Activated CD8-positive, alpha-beta T cell treated with anti-CD3 and anti-CD28 coated beads for 36 hours (primary cell): ENCODE results near the gene PPP1R14C. TPM values are rescaled to one million over a fixed set of nuclear protein-coding genes. Genes with fewer than 3 reads are reported as not detected.

Experiments used
- ATAC-seq: fragments of 200-7000 bp; cut with Tn5 transposase; one replicate; pipeline ENCODE4 v1.10.0; 2021; ENCODE audit warnings: mild to moderate bottlenecking, moderate library complexity
- CTCF ChIA-PET: fragments of 350-600 bp; sonication (Branson Sonifier 250); formaldehyde crosslinking; loops from one replicate; lab custom pipeline; 2021; ENCODE audit warnings: antibody characterized with exemption; lab: Charles Lee
- POLR2A ChIA-PET: fragments of 350-600 bp; sonication (Branson Sonifier 250); formaldehyde crosslinking; loops from one replicate; lab custom pipeline; 2021; ENCODE audit warnings: antibody characterized with exemption; lab: Charles Lee
- DNase-seq: peaks from one replicate; pipeline ENCODE4 v3.0.0-alpha.2; 2020
- H3K27ac Mint-ChIP-seq: one replicate; pipeline ENCODE4 v1.8.0; 2021; ENCODE audit warnings: mild to moderate bottlenecking, mixed read lengths
- H3K27me3 Mint-ChIP-seq: one replicate; pipeline ENCODE4 v1.8.0; 2021; ENCODE audit warnings: mixed read lengths
- H3K36me3 Mint-ChIP-seq: one replicate; pipeline ENCODE4 v1.8.0; 2021; ENCODE audit warnings: low read depth, mixed read lengths
- H3K4me1 Mint-ChIP-seq: one replicate; pipeline ENCODE4 v1.8.0; 2021; ENCODE audit warnings: low read depth, mixed read lengths
- H3K4me3 Mint-ChIP-seq: one replicate; pipeline ENCODE4 v1.8.0; 2021; ENCODE audit warnings: mild to moderate bottlenecking, moderate library complexity, mixed read lengths
- H3K9me3 Mint-ChIP-seq: one replicate; pipeline ENCODE4 v1.8.0; 2021; ENCODE audit warnings: mixed read lengths
- CTCF ChIP-seq: fragments of 200-600 bp; IDR thresholded peaks from one replicate; pipeline ENCODE4 v1.8.0; 2022; ENCODE audit warnings: antibody characterized with exemption, mild to moderate bottlenecking
- intact Hi-C: fragments of 100-400 bp; cut with micrococcal nuclease; formaldehyde crosslinking; loops from one replicate; pipeline ENCODE4 v1.10.0; 2022
- total RNA-seq, 2 experiments: library from RNA; stranded (reverse); gene quantifications; one replicate each; pipeline ENCODE4 v1.2.3, GENCODE V29; 2021

Gene PPP1R14C
- total RNA-seq, 2 experiments from 2014 or later, result 0.65 to 0.86 TPM

- ATAC-seq (no peak), DNase-seq (no peak)
- ChIA-PET POLR2A (no interaction called here), CTCF (interaction anchor here (0.8 to 1.3 kb wide), 2 partner anchors 150 to 164 kb away, joined by 3 to 5 read pairs; no protein-coding TSS in a partner anchor)
- Mint-ChIP-seq H3K9me3 (peaks cover 9% of the 10 kb centered on the region), H3K27ac (no peak overlapping the region), H3K4me3 (no peak overlapping the region), H3K27me3 (peaks cover 21% of the 10 kb centered on the region), H3K4me1 (peaks cover 17% of the 10 kb centered on the region), H3K36me3 (no peaks in the 10 kb centered on the region)
- TF ChIP-seq CTCF, result no peak
- intact Hi-C loops, result no loop called here
These were observed 88.6 kb downstream of the PPP1R14C start for GRCh38 chr6:150231525-150231850.

- intact Hi-C loops, result no loop called here
- CTCF ChIA-PET, result no interaction called here
- POLR2A ChIA-PET, result no interaction called here
- ATAC-seq, result no peak
- H3K27me3 Mint-ChIP-seq, result peaks cover 23% of the 10 kb centered on the region
- H3K4me3 Mint-ChIP-seq, result no peak overlapping the region
- peaks cover 19% of the 10 kb centered on the region for H3K4me1 Mint-ChIP-seq
- no peak overlapping the region for H3K27ac Mint-ChIP-seq
- no peak for TF ChIP-seq CTCF
- peaks cover 9% of the 10 kb centered on the region for H3K9me3 Mint-ChIP-seq
- H3K36me3 Mint-ChIP-seq, result no peaks in the 10 kb centered on the region
- DNase-seq, result no peak
These were observed 91.0 kb downstream of the PPP1R14C start for GRCh38 chr6:150233843-150234269.

GRCh38 chr6:150235218-150235617, 92.4 kb downstream of the PPP1R14C start:
- Mint-ChIP-seq H3K27ac (no peak overlapping the region), H3K4me1 (peaks cover 21% of the 10 kb centered on the region), H3K36me3 (no peaks in the 10 kb centered on the region), H3K9me3 (peaks cover 11% of the 10 kb centered on the region), H3K27me3 (peaks cover 26% of the 10 kb centered on the region), H3K4me3 (no peak overlapping the region)
- no peak for DNase-seq
- intact Hi-C loops, result no loop called here
- ChIA-PET POLR2A (no interaction called here), CTCF (no interaction called here)
- no peak for ATAC-seq
- no peak for TF ChIP-seq CTCF

GRCh38 chr6:150236114-150236513, 93.3 kb downstream of the PPP1R14C start:
- ATAC-seq (no peak), DNase-seq (no peak)
- peaks cover 11% of the 10 kb centered on the region for H3K9me3 Mint-ChIP-seq
- H3K4me1 Mint-ChIP-seq, result peaks cover 30% of the 10 kb centered on the region
- H3K27ac Mint-ChIP-seq, result no peak overlapping the region
- CTCF ChIA-PET, result interaction anchor here (1.3 kb wide), 1 partner anchor 155 kb away, joined by 3 read pairs; no protein-coding TSS in a partner anchor
- TF ChIP-seq CTCF, result no peak
- peaks cover 24% of the 10 kb centered on the region for H3K27me3 Mint-ChIP-seq
- intact Hi-C loops, result no loop called here
- no peaks in the 10 kb centered on the region for H3K36me3 Mint-ChIP-seq
- POLR2A ChIA-PET, result interaction anchor here (0.9 kb wide), 1 partner anchor 123 kb away, joined by 3 read pairs; no protein-coding TSS in a partner anchor
- H3K4me3 Mint-ChIP-seq, result no peak overlapping the region

- ChIA-PET POLR2A (interaction anchor here (0.9 kb wide), 1 partner anchor 122 kb away, joined by 3 read pairs; no protein-coding TSS in a partner anchor), CTCF (interaction anchor here (1.3 kb wide), 1 partner anchor 156 kb away, joined by 3 read pairs; no protein-coding TSS in a partner anchor)
- peaks cover 24% of the 10 kb centered on the region for H3K27me3 Mint-ChIP-seq
- peaks cover 30% of the 10 kb centered on the region for H3K4me1 Mint-ChIP-seq
- DNase-seq (no peak), ATAC-seq (no peak)
- H3K9me3 Mint-ChIP-seq, result peaks cover 11% of the 10 kb centered on the region
- no peak overlapping the region for H3K27ac Mint-ChIP-seq
- intact Hi-C loops, result no loop called here
- no peak overlapping the region for H3K4me3 Mint-ChIP-seq
- no peaks in the 10 kb centered on the region for H3K36me3 Mint-ChIP-seq
- no peak for TF ChIP-seq CTCF
These were observed 93.7 kb downstream of the PPP1R14C start for GRCh38 chr6:150236544-150236943.
